Keratinocyte (primary cell): ENCODE data around the gene CDC42BPG. TPM values are rescaled to one million over a fixed set of nuclear protein-coding genes. Genes with fewer than 3 reads are reported as not detected.

ENCODE experiments used
- DNase-seq: peaks from one replicate; pipeline ENCODE4 v3.0.0-alpha.2; 2011; ENCODE audit warnings: low read depth, missing footprints, low spot score
- FAIRE-seq: peaks from 2 replicates; lab custom pipeline; 2011; peaks lifted over from hg19 to GRCh38; lab: Jason Lieb, UNC
- H2AFZ ChIP-seq: 2 replicates; pipeline ENCODE4 v1.6.0; 2012; ENCODE audit warnings: low read length, control low read depth, inconsistent platforms; ENCODE audit not compliant: control insufficient read depth
- H3K27ac ChIP-seq: 2 replicates; pipeline ENCODE4 v1.5.1; 2011; ENCODE audit warnings: low read length; ENCODE audit not compliant: control insufficient read depth, insufficient read depth
- H3K27me3 ChIP-seq: 3 replicates; pipeline ENCODE4 v1.6.0; 2011; ENCODE audit warnings: low read length; ENCODE audit not compliant: control insufficient read depth, insufficient read depth; ENCODE audit errors: extremely low read depth
- H3K36me3 ChIP-seq, 2 experiments: 2 replicates in 1 of 2; 3 replicates in 1 of 2; pipeline ENCODE4 v1.5.1; 2011; ENCODE audit warnings: low read length in 2 of 2, mild to moderate bottlenecking in 1 of 2; ENCODE audit not compliant: control insufficient read depth in 2 of 2, insufficient read depth in 2 of 2; ENCODE audit errors: extremely low read depth in 1 of 2
- H3K4me1 ChIP-seq: 3 replicates; pipeline ENCODE4 v1.5.1; 2011; ENCODE audit warnings: low read length; ENCODE audit not compliant: control insufficient read depth, insufficient read depth; ENCODE audit errors: extremely low read depth
- H3K4me2 ChIP-seq: 3 replicates; pipeline ENCODE4 v1.6.0; 2011; ENCODE audit warnings: low read depth, low read length; ENCODE audit not compliant: control insufficient read depth, insufficient read depth; ENCODE audit errors: extremely low read depth
- H3K4me3 ChIP-seq, 3 experiments: fragments of 200-600 bp in 1 of 3; sonication (generic) in 1 of 3; 2 replicates in 2 of 3; 3 replicates in 1 of 3; pipeline ENCODE4 v1.5.1; 2011 to 2016; ENCODE audit warnings: low read length in 3 of 3, mild to moderate bottlenecking in 3 of 3, control low read depth in 2 of 3, inconsistent platforms in 1 of 3, low read depth in 1 of 3, mixed read lengths in 1 of 3, mixed run types in 1 of 3, moderate library complexity in 1 of 3; ENCODE audit not compliant: control insufficient read depth in 2 of 3, insufficient read depth in 2 of 3; ENCODE audit errors: extremely low read depth in 1 of 3
- H3K79me2 ChIP-seq: 2 replicates; pipeline ENCODE4 v1.6.0; 2012; ENCODE audit warnings: low read length; ENCODE audit not compliant: control insufficient read depth, insufficient read depth
- H3K9ac ChIP-seq: 3 replicates; pipeline ENCODE4 v1.6.0; 2011; ENCODE audit warnings: low read length; ENCODE audit not compliant: control insufficient read depth, insufficient read depth; ENCODE audit errors: extremely low read depth
- H3K9me1 ChIP-seq: 3 replicates; pipeline ENCODE4 v1.6.0; 2011; ENCODE audit warnings: low read length; ENCODE audit not compliant: control insufficient read depth, insufficient read depth; ENCODE audit errors: extremely low read depth
- H3K9me3 ChIP-seq: 2 replicates; pipeline ENCODE4 v1.5.1; 2012; ENCODE audit warnings: low read depth, low read length; ENCODE audit not compliant: control insufficient read depth
- H4K20me1 ChIP-seq: 3 replicates; pipeline ENCODE4 v1.6.0; 2011; ENCODE audit warnings: low read length; ENCODE audit not compliant: control insufficient read depth, insufficient read depth; ENCODE audit errors: extremely low read depth
- CTCF ChIP-seq, 3 experiments: IDR thresholded peaks in 1 of 3; conservative IDR thresholded peaks in 1 of 3; optimal IDR thresholded peaks in 1 of 3; 2 replicates in 2 of 3; 3 replicates in 1 of 3; pipeline versions ENCODE3 to v1.5.1; 2011; ENCODE audit warnings: low read length in 3 of 3, mild to moderate bottlenecking in 3 of 3, moderate library complexity in 2 of 3, control low read depth in 1 of 3, inconsistent platforms in 1 of 3; ENCODE audit not compliant: insufficient read depth in 2 of 3; ENCODE audit errors: extremely low read depth in 1 of 3
- EZH2 ChIP-seq: IDR thresholded peaks from one replicate; pipeline ENCODE4 v1.6.1; 2012; ENCODE audit warnings: inconsistent platforms, mild to moderate bottlenecking, low read length, moderate library complexity
- dilution Hi-C: fragments of 300-500 bp; cut with MboI; formaldehyde crosslinking; loops from one replicate; pipeline ENCODE4 v1.7.0; 2020; ENCODE audit warnings: low sequenced_read_pairs; ENCODE audit not compliant: extremely low pct_ligation_motif_present
- polyA plus RNA-seq, 5 experiments: library from polyadenylated mRNA; depleted of rRNA in 3 of 5; stranded (reverse) in 3 of 5; stranded (forward) in 1 of 5; unstranded in 1 of 5; fragments of >200 nt; gene quantifications; 1 replicate in 1 of 5; 2 replicates in 3 of 5; 3 replicates in 1 of 5; pipeline versions ENCODE4 v1.2.1 to v1.2.3, GENCODE V29; 2011 to 2012; ENCODE audit warnings: missing spikeins in 2 of 5, low read depth in 1 of 5, low replicate concordance in 1 of 5

The CDC42BPG gene
- polyA plus RNA-seq, 1 donor (not counting 4 experiments of a cell fraction or from before 2014, with no cell fraction given), result 2.5 TPM

DNA sequence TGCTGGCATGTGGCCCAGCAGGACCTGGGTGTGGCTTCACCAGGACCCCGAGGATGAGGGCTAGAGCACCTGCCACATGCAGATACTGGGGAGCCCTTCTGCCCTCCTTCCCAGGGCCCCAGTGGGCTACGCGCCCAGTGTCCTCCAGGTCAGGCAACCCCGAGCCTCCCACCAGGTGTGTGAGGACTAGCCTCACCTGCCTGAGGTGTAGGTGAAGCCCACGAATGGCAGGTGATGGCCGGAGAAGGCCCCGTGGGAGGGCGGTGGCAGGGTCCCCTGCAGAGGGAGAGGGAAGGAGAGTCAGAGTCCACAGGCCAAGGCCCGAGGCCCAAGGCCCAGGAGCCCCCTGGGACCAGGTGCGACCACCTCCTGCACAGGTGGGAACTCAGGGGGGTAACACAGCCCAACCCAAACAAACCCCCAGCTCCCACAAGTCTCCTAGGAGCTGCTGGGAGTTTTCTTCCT lies 6.5 kb downstream of the CDC42BPG start:
- H3K79me2 ChIP-seq, result peaks cover 7% of the 10 kb centered on the region
- H2AFZ ChIP-seq, result no peak overlapping the region
- dilution Hi-C loops, result no loop called here
- H4K20me1 ChIP-seq, result no peaks in the 10 kb centered on the region
- no peak overlapping the region for H3K9ac ChIP-seq
- H3K9me3 ChIP-seq, result no peaks in the 10 kb centered on the region
- H3K4me2 ChIP-seq, result no peak overlapping the region
- no peaks in the 10 kb centered on the region for H3K9me1 ChIP-seq
- no peaks in the 10 kb centered on the region for H3K27me3 ChIP-seq
- peaks cover 24% of the 10 kb centered on the region for H3K4me1 ChIP-seq
- TF ChIP-seq EZH2 (no peak), CTCF (optimal IDR thresholded peaks at IDR 0.05 in 1 of 3, IDR thresholded peaks at IDR 0.05 in 1 of 3, conservative IDR thresholded peaks at IDR 0.05 in 1 of 3; ENCODE audit: extremely low read depth in 1 of 3, insufficient read depth in 2 of 3, low read length in 3 of 3) (no peak)
- DNase-seq (no peak), FAIRE-seq (no peak)
- peaks cover 18 to 35% of the 10 kb centered on the region in 2 experiments for H3K36me3 ChIP-seq
- H3K4me3 ChIP-seq, result no peak overlapping the region
- no peak overlapping the region for H3K27ac ChIP-seq

DNA sequence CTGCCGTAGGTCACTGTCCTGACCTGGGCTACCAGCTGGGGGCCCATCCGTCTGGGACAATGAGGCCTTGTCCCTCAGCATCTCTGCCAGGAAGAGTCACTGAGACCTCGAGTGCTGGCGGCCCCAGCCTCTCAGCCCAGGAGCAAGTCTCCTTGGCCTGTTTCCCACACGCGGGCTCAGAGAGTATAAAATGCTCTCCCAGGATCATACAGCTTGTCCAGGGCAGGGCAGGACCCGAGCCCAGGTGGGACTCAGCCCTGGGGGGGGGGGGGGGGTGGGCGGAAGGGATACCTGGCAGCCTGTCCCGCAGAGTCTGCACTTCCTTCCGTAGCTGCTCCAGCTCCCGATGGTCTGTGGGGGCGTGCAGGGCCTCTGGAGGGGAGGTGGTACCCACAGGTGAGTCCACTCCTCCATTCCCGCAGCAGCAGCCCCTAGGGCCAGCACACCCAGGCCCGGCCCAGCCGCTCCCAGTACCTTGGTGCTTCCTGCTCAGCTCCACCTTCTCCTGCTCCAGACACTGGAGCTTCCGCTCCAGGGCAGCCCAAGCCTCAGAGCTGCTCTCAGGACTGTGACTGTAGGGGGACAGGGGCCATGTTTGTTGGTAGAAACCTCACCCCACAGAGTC lies 7.9 kb downstream of the CDC42BPG start:
- DNase-seq (no peak), FAIRE-seq (no peak)
- Histone ChIP-seq H3K9me3 (no peaks in the 10 kb centered on the region), H3K4me2 (no peak overlapping the region), H3K36me3 (peaks cover 20 to 41% of the 10 kb centered on the region in 2 experiments), H3K4me1 (peaks cover 11% of the 10 kb centered on the region), H3K27me3 (no peaks in the 10 kb centered on the region), H4K20me1 (no peaks in the 10 kb centered on the region), H3K79me2 (no peaks in the 10 kb centered on the region), H3K4me3 (no peak overlapping the region), H3K9me1 (no peaks in the 10 kb centered on the region), H2AFZ (no peak overlapping the region), H3K27ac (no peak overlapping the region), H3K9ac (no peak overlapping the region)
- TF ChIP-seq EZH2, result no peak
- TF ChIP-seq CTCF (optimal IDR thresholded peaks at IDR 0.05 in 1 of 3, IDR thresholded peaks at IDR 0.05 in 1 of 3, conservative IDR thresholded peaks at IDR 0.05 in 1 of 3; ENCODE audit: extremely low read depth in 1 of 3, insufficient read depth in 2 of 3, low read length in 3 of 3), result no peak
- dilution Hi-C loops, result no loop called here
